CD4-positive, alpha-beta T cell treated with Interleukin-21 for 1 hour (primary cell): Measurements from ENCODE around the gene NANS.
"Not testable (repeated sequence)": the region's sequence is repeated elsewhere in the genome, so short reads cannot be mapped to it uniquely, and the experiment has no call there.

Experiments
- DNase-seq: peaks from one replicate; pipeline ENCODE4 v3.0.0-alpha.2; 2020

Gene NANS

GRCh38 chr9:98080326-98080725, 23.8 kb downstream of the NANS start:
- DNase-seq, result no peak

GRCh38 chr9:98080780-98081179, 24.2 kb downstream of the NANS start:
- no peak for DNase-seq

GRCh38 chr9:98081477-98082219, 25.1 kb downstream of the NANS start:
- DNase-seq, result no peak

GRCh38 chr9:98083061-98083501, 26.5 kb downstream of the NANS start:
- DNase-seq, result no peak

- no peak for DNase-seq
Observed at GRCh38 chr9:98083566-98084183, 27.1 kb downstream of the NANS start.

- DNase-seq, result no peak
Observed at GRCh38 chr9:98084396-98084795, 27.9 kb downstream of the NANS start.

- no peak for DNase-seq
Observed at GRCh38 chr9:98085058-98085457, 28.5 kb downstream of the NANS start.

- DNase-seq, result no peak
Observed at GRCh38 chr9:98085944-98086343, 29.4 kb downstream of the NANS start.

GRCh38 chr9:98086461-98086860, 29.9 kb downstream of the NANS start:
- no peak for DNase-seq

- peak; percentile 66 for DNase-seq
Observed at GRCh38 chr9:98087420-98088354, 31.2 kb downstream of the NANS start.

GRCh38 chr9:98090674-98091073, 34.1 kb downstream of the NANS start:
- DNase-seq, result not testable (repeated sequence)

- no peak for DNase-seq
Observed at GRCh38 chr9:98091735-98092612, 35.4 kb downstream of the NANS start.

GRCh38 chr9:98092613-98092931, 36.0 kb downstream of the NANS start:
- DNase-seq, result peak; percentile 37

GRCh38 chr9:98094316-98094715, 37.8 kb downstream of the NANS start:
- no peak for DNase-seq

- DNase-seq, result no peak
Observed at GRCh38 chr9:98094851-98095250, 38.3 kb downstream of the NANS start.

GRCh38 chr9:98095401-98095800, 38.9 kb downstream of the NANS start:
- no peak for DNase-seq

GRCh38 chr9:98096091-98096490, 39.6 kb downstream of the NANS start:
- no peak for DNase-seq

- peak; percentile 60 for DNase-seq
Observed at GRCh38 chr9:98097836-98098235, 41.3 kb downstream of the NANS start.

GRCh38 chr9:98099346-98099745, 42.8 kb downstream of the NANS start:
- no peak for DNase-seq

- peak; percentile 36 for DNase-seq
Observed at GRCh38 chr9:98099898-98100297, 43.4 kb downstream of the NANS start.

- DNase-seq, result no peak
Observed at GRCh38 chr9:98100456-98100855, 43.9 kb downstream of the NANS start.

GRCh38 chr9:98101416-98101815, 44.9 kb downstream of the NANS start:
- DNase-seq, result no peak

GRCh38 chr9:98101868-98102273, 45.3 kb downstream of the NANS start:
- peak; percentile 91 for DNase-seq
